ENCODE measurements around the gene PDE7B. TPM values are rescaled to one million over a fixed set of nuclear protein-coding genes. Genes with fewer than 3 reads are reported as not detected.

Gene PDE7B
- total RNA-seq, 1 experiment from 2014 or later: not detected

DNA sequence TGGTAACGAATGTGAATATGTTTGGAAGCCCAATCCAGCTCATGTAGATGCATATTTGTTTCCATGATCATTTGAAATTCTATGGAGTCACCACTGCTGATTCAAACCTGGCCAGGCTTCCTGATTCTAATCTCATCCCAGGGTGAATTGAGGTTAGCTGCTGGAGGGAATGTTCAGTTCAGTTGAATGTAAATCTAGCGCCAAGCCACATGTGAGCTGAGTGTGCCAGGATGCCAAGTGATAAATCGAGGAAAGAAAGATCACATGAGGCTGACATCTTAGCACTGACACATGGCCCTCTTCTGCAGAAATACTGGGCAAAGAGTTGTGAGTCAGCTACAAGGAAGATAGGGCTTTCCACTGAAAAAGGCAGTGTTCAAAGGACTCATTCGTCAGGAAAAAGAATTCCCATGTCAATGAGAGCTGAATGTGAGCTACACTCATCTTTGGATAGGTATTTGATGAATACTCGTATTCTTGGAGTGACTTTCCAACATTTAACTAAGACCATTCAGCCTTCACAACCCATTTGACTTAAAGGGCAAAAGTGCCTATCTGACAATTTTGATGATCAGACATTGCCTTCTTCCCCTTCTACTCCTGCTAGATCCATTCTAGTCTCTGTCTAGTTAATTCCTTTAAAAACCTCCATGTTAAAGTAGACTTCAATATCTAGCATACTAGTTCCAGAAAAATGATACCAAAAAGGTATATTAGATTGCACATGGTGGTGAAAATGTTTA, 226.5 kb downstream of the PDE7B start:
- Mint-ChIP-seq H3K4me3 (no peak overlapping the region), H3K4me1 (no peaks in the 10 kb centered on the region), H3K9me3 (peaks cover 6% of the 10 kb centered on the region), H3K27me3 (ENCODE audit: low read depth) (no peaks in the 10 kb centered on the region), H3K27ac (no peak overlapping the region), H3K36me3 (no peaks in the 10 kb centered on the region)
- ATAC-seq (no peak), DNase-seq (ENCODE audit: low spot score) (no peak)
- TF ChIP-seq CREM (CRISPR knock-in tag; IDR thresholded peaks at IDR 0.05) (no peak), FOXK1 (CRISPR knock-in tag; IDR thresholded peaks at IDR 0.05) (no peak), ZNF532 (CRISPR knock-in tag; IDR thresholded peaks at IDR 0.05; ENCODE audit: borderline replicate concordance) (no peak), RORB (CRISPR knock-in tag; IDR thresholded peaks at IDR 0.05) (no peak)
- TF ChIP-seq, protein P1, sequence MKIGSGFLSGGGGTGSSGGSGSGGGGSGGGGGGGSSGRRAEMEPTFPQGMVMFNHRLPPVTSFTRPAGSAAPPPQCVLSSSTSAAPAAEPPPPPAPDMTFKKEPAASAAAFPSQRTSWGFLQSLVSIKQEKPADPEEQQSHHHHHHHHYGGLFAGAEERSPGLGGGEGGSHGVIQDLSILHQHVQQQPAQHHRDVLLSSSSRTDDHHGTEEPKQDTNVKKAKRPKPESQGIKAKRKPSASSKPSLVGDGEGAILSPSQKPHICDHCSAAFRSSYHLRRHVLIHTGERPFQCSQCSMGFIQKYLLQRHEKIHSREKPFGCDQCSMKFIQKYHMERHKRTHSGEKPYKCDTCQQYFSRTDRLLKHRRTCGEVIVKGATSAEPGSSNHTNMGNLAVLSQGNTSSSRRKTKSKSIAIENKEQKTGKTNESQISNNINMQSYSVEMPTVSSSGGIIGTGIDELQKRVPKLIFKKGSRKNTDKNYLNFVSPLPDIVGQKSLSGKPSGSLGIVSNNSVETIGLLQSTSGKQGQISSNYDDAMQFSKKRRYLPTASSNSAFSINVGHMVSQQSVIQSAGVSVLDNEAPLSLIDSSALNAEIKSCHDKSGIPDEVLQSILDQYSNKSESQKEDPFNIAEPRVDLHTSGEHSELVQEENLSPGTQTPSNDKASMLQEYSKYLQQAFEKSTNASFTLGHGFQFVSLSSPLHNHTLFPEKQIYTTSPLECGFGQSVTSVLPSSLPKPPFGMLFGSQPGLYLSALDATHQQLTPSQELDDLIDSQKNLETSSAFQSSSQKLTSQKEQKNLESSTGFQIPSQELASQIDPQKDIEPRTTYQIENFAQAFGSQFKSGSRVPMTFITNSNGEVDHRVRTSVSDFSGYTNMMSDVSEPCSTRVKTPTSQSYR (CRISPR knock-in tag; IDR thresholded peaks at IDR 0.05): no peak
- ChIA-PET CTCF (no interaction called here), POLR2A (no interaction called here)

- ChIA-PET POLR2A (no interaction called here), CTCF (no interaction called here)
- H3K4me3 Mint-ChIP-seq: no peak overlapping the region
- TF ChIP-seq SMAD3 (CRISPR knock-in tag; IDR thresholded peaks at IDR 0.05; ENCODE audit: borderline replicate concordance) (no peak), EMX1 (CRISPR knock-in tag; IDR thresholded peaks at IDR 0.05) (no peak), NR1H2 (CRISPR knock-in tag; IDR thresholded peaks at IDR 0.05) (no peak), OVOL2 (CRISPR knock-in tag; IDR thresholded peaks at IDR 0.05; ENCODE audit: borderline replicate concordance) (no peak), FOXK1 (CRISPR knock-in tag; IDR thresholded peaks at IDR 0.05) (no peak)
- TF ChIP-seq, protein P2, sequence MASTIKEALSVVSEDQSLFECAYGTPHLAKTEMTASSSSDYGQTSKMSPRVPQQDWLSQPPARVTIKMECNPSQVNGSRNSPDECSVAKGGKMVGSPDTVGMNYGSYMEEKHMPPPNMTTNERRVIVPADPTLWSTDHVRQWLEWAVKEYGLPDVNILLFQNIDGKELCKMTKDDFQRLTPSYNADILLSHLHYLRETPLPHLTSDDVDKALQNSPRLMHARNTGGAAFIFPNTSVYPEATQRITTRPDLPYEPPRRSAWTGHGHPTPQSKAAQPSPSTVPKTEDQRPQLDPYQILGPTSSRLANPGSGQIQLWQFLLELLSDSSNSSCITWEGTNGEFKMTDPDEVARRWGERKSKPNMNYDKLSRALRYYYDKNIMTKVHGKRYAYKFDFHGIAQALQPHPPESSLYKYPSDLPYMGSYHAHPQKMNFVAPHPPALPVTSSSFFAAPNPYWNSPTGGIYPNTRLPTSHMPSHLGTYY (CRISPR knock-in tag; IDR thresholded peaks at IDR 0.05): no peak
- no peaks in the 10 kb centered on the region for H3K27me3 Mint-ChIP-seq (ENCODE audit: low read depth)
- H3K4me1 Mint-ChIP-seq: no peaks in the 10 kb centered on the region
- DNase-seq (ENCODE audit: low spot score) (no peak), ATAC-seq (no peak)
- no peak overlapping the region for H3K27ac Mint-ChIP-seq
- H3K9me3 Mint-ChIP-seq: no peaks in the 10 kb centered on the region
- H3K36me3 Mint-ChIP-seq: no peaks in the 10 kb centered on the region
Observed at GRCh38 chr6:136079701-136080565, 228.4 kb downstream of the PDE7B start.

DNA sequence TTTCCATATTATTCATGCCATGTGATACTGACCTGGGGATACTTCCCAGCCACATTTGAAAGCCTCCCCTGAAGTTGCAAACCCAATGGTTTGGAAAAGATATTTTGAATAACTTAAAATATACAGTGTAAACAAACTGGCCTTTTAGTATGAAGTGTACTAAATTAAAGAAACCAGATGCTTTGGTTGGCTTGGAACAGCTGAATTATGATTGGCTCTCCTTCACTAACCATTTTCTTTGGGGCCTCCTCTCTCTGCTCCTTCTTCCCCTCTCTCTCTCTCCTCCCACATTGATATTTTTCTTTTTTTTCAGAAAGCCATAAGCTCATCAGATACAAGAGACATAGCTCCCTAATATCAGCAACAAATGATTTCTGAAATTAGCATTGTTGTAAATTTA, 232.0 kb downstream of the PDE7B start:
- POLR2A ChIA-PET: no interaction called here
- ATAC-seq: no peak
- no peak for DNase-seq (ENCODE audit: low spot score)
- TF ChIP-seq CREB1 (CRISPR knock-in tag; IDR thresholded peaks at IDR 0.05): no peak
- TF ChIP-seq FOXK1 (CRISPR knock-in tag; IDR thresholded peaks at IDR 0.05): no peak
- TF ChIP-seq TP53 (CRISPR knock-in tag; IDR thresholded peaks at IDR 0.05): no peak
- TF ChIP-seq, protein P3, sequence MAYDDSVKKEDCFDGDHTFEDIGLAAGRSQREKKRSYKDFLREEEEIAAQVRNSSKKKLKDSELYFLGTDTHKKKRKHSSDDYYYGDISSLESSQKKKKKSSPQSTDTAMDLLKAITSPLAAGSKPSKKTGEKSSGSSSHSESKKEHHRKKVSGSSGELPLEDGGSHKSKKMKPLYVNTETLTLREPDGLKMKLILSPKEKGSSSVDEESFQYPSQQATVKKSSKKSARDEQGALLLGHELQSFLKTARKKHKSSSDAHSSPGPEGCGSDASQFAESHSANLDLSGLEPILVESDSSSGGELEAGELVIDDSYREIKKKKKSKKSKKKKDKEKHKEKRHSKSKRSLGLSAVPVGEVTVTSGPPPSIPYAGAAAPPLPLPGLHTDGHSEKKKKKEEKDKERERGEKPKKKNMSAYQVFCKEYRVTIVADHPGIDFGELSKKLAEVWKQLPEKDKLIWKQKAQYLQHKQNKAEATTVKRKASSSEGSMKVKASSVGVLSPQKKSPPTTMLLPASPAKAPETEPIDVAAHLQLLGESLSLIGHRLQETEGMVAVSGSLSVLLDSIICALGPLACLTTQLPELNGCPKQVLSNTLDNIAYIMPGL (CRISPR knock-in tag; IDR thresholded peaks at IDR 0.05): no peak
- TF ChIP-seq, protein P4, sequence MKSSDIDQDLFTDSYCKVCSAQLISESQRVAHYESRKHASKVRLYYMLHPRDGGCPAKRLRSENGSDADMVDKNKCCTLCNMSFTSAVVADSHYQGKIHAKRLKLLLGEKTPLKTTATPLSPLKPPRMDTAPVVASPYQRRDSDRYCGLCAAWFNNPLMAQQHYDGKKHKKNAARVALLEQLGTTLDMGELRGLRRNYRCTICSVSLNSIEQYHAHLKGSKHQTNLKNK (CRISPR knock-in tag; IDR thresholded peaks at IDR 0.05): no peak
- no peak for TF ChIP-seq ATF2 (CRISPR knock-in tag; IDR thresholded peaks at IDR 0.05; ENCODE audit: borderline replicate concordance, low read depth)
- TF ChIP-seq ZNF219 (CRISPR knock-in tag; IDR thresholded peaks at IDR 0.05; ENCODE audit: borderline replicate concordance): no peak

More for the DNA sequence above, 232.0 kb downstream of the PDE7B start:
- H3K36me3 Mint-ChIP-seq: no peaks in the 10 kb centered on the region
- CTCF ChIA-PET: no interaction called here
- H3K4me1 Mint-ChIP-seq: no peaks in the 10 kb centered on the region
- no peak overlapping the region for H3K27ac Mint-ChIP-seq
- H3K9me3 Mint-ChIP-seq: no peaks in the 10 kb centered on the region
- H3K4me3 Mint-ChIP-seq: no peak overlapping the region
- H3K27me3 Mint-ChIP-seq (ENCODE audit: low read depth): no peaks in the 10 kb centered on the region

Data from WTC11 (cell line).